ENCODE results near the gene PBXIP1. TPM values are rescaled to one million over a fixed set of nuclear protein-coding genes. Genes with fewer than 3 reads are reported as not detected.

PBXIP1 gene
- total and polyA plus RNA-seq, 2 donors from 2014 or later = 83.9 to 115 TPM

DNA sequence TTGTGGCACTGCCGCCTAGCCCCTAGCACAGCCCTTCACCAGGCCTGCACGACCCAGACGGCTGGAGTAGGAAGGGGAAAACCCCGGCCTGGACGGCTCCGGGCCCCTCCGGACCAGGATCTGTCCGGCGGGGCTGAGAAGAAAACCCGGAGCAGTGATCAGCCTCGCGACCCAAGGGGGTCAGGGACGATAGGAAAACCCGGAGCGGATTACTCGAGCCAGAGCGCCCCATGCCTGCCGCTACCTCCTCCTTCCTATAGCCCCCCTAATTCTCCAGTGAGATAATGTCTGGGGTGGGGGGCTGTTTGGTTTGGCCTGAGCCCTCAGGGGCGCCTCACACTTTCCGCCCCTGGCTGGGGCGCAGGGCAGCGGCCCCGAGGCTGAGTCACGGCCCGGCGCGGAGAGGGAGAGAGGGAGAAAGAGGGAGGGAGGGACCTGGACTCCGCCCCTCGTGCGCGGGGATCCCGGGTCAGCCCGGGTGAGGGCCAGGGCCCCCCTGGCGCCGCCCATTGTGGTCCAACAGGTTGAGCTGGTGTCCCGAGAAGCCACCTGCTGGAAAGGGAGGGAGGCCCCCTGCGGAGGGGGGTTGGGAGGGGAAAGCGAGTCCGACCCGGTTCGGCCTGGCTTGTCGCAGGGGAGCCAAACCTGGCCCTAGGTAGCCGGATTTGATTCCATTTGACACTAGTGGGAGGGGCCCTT, 45.0 kb upstream of the PBXIP1 start:
- Histone ChIP-seq H3K27me3 (ENCODE audit: control insufficient read depth, insufficient read depth, low read length) (no peaks in the 10 kb centered on the region), H3K9ac (ENCODE audit: low read length in 3 of 3) (peak overlapping the region; percentile 20 to 97 (median 30)), H3K4me1 (ENCODE audit: control insufficient read depth in 2 of 3, insufficient read depth in 2 of 3, low read depth in 1 of 3, low read length in 3 of 3) (peaks cover 2 to 24% (median 10%) of the 10 kb centered on the region in 3 donors), H3K27ac (ENCODE audit: low read depth in 2 of 2, low read length in 2 of 2) (peak overlapping the region; percentile 97), H3K36me3 (ENCODE audit: control insufficient read depth in 2 of 3, insufficient read depth in 3 of 3, low read length in 3 of 3) (no peaks in the 10 kb centered on the region), H3K9me3 (ENCODE audit: control insufficient read depth in 2 of 3, insufficient read depth in 1 of 3, low read length in 3 of 3) (no peaks in the 10 kb centered on the region), H3K4me3 (ENCODE audit: low read length in 3 of 3) (peak overlapping the region; percentile 59 to 90 (median 75))
- intact Hi-C loops (cut with DNase I) = no loop called here
- peak; percentile 94 to 98 (median 97) for DNase-seq
- TF ChIP-seq, protein P1, sequence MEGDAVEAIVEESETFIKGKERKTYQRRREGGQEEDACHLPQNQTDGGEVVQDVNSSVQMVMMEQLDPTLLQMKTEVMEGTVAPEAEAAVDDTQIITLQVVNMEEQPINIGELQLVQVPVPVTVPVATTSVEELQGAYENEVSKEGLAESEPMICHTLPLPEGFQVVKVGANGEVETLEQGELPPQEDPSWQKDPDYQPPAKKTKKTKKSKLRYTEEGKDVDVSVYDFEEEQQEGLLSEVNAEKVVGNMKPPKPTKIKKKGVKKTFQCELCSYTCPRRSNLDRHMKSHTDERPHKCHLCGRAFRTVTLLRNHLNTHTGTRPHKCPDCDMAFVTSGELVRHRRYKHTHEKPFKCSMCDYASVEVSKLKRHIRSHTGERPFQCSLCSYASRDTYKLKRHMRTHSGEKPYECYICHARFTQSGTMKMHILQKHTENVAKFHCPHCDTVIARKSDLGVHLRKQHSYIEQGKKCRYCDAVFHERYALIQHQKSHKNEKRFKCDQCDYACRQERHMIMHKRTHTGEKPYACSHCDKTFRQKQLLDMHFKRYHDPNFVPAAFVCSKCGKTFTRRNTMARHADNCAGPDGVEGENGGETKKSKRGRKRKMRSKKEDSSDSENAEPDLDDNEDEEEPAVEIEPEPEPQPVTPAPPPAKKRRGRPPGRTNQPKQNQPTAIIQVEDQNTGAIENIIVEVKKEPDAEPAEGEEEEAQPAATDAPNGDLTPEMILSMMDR (IDR thresholded peaks at IDR 0.05; ENCODE audit: borderline replicate concordance, extremely low read depth, insufficient read depth) = peak; percentile 21
- FAIRE-seq = no peak

GRCh38 chr1:155000411-155000725, 44.5 kb upstream of the PBXIP1 start:
- Histone ChIP-seq H3K27me3 (ENCODE audit: control insufficient read depth, insufficient read depth, low read length) (no peaks in the 10 kb centered on the region), H3K9ac (ENCODE audit: low read length in 3 of 3) (peak overlapping the region; percentile 47 to 73 (median 60)), H3K27ac (ENCODE audit: low read depth in 2 of 2, low read length in 2 of 2) (peak overlapping the region; percentile 97), H3K4me3 (ENCODE audit: low read length in 3 of 3) (peak overlapping the region; percentile 66 to 90 (median 76)), H3K4me1 (ENCODE audit: control insufficient read depth in 2 of 3, insufficient read depth in 2 of 3, low read depth in 1 of 3, low read length in 3 of 3) (peaks cover 2 to 22% (median 10%) of the 10 kb centered on the region in 3 donors), H3K36me3 (ENCODE audit: control insufficient read depth in 2 of 3, insufficient read depth in 3 of 3, low read length in 3 of 3) (no peaks in the 10 kb centered on the region), H3K9me3 (ENCODE audit: control insufficient read depth in 2 of 3, insufficient read depth in 1 of 3, low read length in 3 of 3) (no peaks in the 10 kb centered on the region)
- intact Hi-C loops (cut with DNase I) = no loop called here
- TF ChIP-seq, protein P1 (IDR thresholded peaks at IDR 0.05; ENCODE audit: borderline replicate concordance, extremely low read depth, insufficient read depth) = no peak
- peak in 2 of 5 donors; percentile 58 to 82 for DNase-seq
- no peak for FAIRE-seq

- H3K27me3 ChIP-seq (ENCODE audit: control insufficient read depth, insufficient read depth, low read length) = no peaks in the 10 kb centered on the region
- peak overlapping the region; percentile 56 to 76 (median 66) for H3K4me3 ChIP-seq (ENCODE audit: low read length in 3 of 3)
- peaks cover 2 to 18% (median 10%) of the 10 kb centered on the region in 3 donors for H3K4me1 ChIP-seq (ENCODE audit: control insufficient read depth in 2 of 3, insufficient read depth in 2 of 3, low read depth in 1 of 3, low read length in 3 of 3)
- peak overlapping the region; percentile 47 to 73 (median 60) for H3K9ac ChIP-seq (ENCODE audit: low read length in 3 of 3)
- H3K27ac ChIP-seq (ENCODE audit: low read depth in 2 of 2, low read length in 2 of 2) = peak overlapping the region; percentile 84 to 87
- H3K36me3 ChIP-seq (ENCODE audit: control insufficient read depth in 2 of 3, insufficient read depth in 3 of 3, low read length in 3 of 3) = no peaks in the 10 kb centered on the region
- FAIRE-seq = no peak
- no peaks in the 10 kb centered on the region for H3K9me3 ChIP-seq (ENCODE audit: control insufficient read depth in 2 of 3, insufficient read depth in 1 of 3, low read length in 3 of 3)
- TF ChIP-seq, protein P1 (IDR thresholded peaks at IDR 0.05; ENCODE audit: borderline replicate concordance, extremely low read depth, insufficient read depth) = no peak
- intact Hi-C loops (cut with DNase I) = no loop called here
- peak; percentile 53 to 85 (median 79) for DNase-seq
Observed at GRCh38 chr1:154999571-155000410, 43.9 kb upstream of the PBXIP1 start.
